Psoas muscle (tissue), 8 donors: ENCODE data around the gene RNH1. TPM values are rescaled to one million over a fixed set of nuclear protein-coding genes. Genes with fewer than 3 reads are reported as not detected.

Experiments
- ATAC-seq, 4 donors: fragments of 200-7000 bp; cut with Tn5 transposase; one replicate each; pipeline ENCODE4 v1.9.1; 2020; ENCODE audit warnings: moderate library complexity in 3 of 4, mild to moderate bottlenecking in 2 of 4
- DNase-seq, 2 donors: peaks; one replicate each; pipeline ENCODE4 v3.0.0-alpha.2; 2020
- H3K27ac ChIP-seq: fragments of 200-600 bp; one replicate; pipeline ENCODE4 v1.8.0; 2022
- H3K27me3 ChIP-seq, 3 donors: fragments of 200-600 bp in 1 of 3; one replicate each; pipeline versions ENCODE4 v1.6.1 to v1.8.0; 2013 to 2022; ENCODE audit warnings: low read length in 2 of 3, mild to moderate bottlenecking in 2 of 3, moderate library complexity in 1 of 3; ENCODE audit not compliant: insufficient read depth in 3 of 3
- H3K36me3 ChIP-seq, 2 donors: fragments of 200-600 bp in 1 of 2; one replicate each; pipeline versions ENCODE4 v1.6.1 to v1.8.0; 2013 to 2022; ENCODE audit warnings: low read depth in 1 of 2, mild to moderate bottlenecking in 1 of 2, moderate library complexity in 1 of 2; ENCODE audit not compliant: insufficient read depth in 1 of 2
- H3K4me1 ChIP-seq: fragments of 200-600 bp; one replicate; pipeline ENCODE4 v1.8.0; 2022
- H3K4me3 ChIP-seq: fragments of 200-600 bp; one replicate; pipeline ENCODE4 v1.8.0; 2022; ENCODE audit warnings: mild to moderate bottlenecking
- H3K9me3 ChIP-seq: fragments of 200-600 bp; one replicate; pipeline ENCODE4 v1.8.0; 2022
- CTCF ChIP-seq: fragments of 200-600 bp; IDR thresholded peaks from one replicate; pipeline ENCODE4 v1.8.0; 2022; ENCODE audit warnings: antibody characterized with exemption
- WGBS, 3 donors: extraction: QIAGEN DNeasy Blood & Tissue Kit; methylation state at CpG; one replicate each; pipeline versions ENCODE4 v1.1.6 to v1.1.7; 2013; 5-methylcytosine and 5-hydroxymethylcytosine counted together
- intact Hi-C, 2 donors: fragments of 100-400 bp; cut with DNase I; formaldehyde crosslinking; loops; one replicate each; pipeline versions ENCODE4 v1.11.0 to v1.14.2; 2022
- polyA plus RNA-seq, 3 donors: library from polyadenylated mRNA; stranded (reverse); fragments of 200-250 nt; gene quantifications; one replicate each; pipeline ENCODE4 v1.2.3, GENCODE V29; 2013
- total RNA-seq, 4 donors: library from RNA; stranded (reverse); fragmentation: NEBNext Ultra II Directional in 2 of 4; extraction: Animal tissue kit (Norgen Biotek cat#: 25700) in 2 of 4; gene quantifications; one replicate each; pipeline versions ENCODE4 v1.2.1 to v1.2.4, GENCODE V29; 2021 to 2023
- donor health status: healthy with polysubstance abuse.
- donor health status: DM: no; HTN: no; CAD: no; lungs with moderate emphysema.
- donor health status: Bipolar disorder and iron deficiency.
- donor health status: healthy.
- donor health status: DM: yes; HTN: yes; CAD: no.
- donor health status: DM: no; HTN: no; CAD: no.
- donor health status: DM: no; HTN: no; CAD: no.
- donor health status: DM: yes; HTN: yes; CAD: no.

The RNH1 gene
- total and polyA plus RNA-seq, 7 donors: 103 to 181 (median 106) TPM

- intact Hi-C loops: loop anchor here in 1 of 2 donors (5.0 kb wide), 1 partner anchor 35 kb away; no protein-coding TSS in a partner anchor
- ATAC-seq (no peak), DNase-seq (peak in 1 of 2 donors; percentile 38)
- Histone ChIP-seq H3K4me1 (no peaks in the 10 kb centered on the region), H3K4me3 (no peak overlapping the region), H3K9me3 (no peaks in the 10 kb centered on the region), H3K36me3 (peaks cover 3 to 60% of the 10 kb centered on the region in 2 donors), H3K27me3 (no peaks in the 10 kb centered on the region), H3K27ac (no peak overlapping the region)
- no peak for TF ChIP-seq CTCF
- WGBS, 3 donors: 73 to 76% (median 76%) methylated on average over 23 of the region's 23 CpGs
Measured at GRCh38 chr11:457111-457760, 49.8 kb downstream of the RNH1 start.

GRCh38 chr11:456533-456932 is 50.5 kb downstream of the RNH1 start:
- Histone ChIP-seq H3K9me3 (no peaks in the 10 kb centered on the region), H3K4me3 (no peak overlapping the region), H3K4me1 (peaks cover 7% of the 10 kb centered on the region), H3K36me3 (peaks cover 3 to 57% of the 10 kb centered on the region in 2 donors), H3K27ac (no peak overlapping the region), H3K27me3 (no peaks in the 10 kb centered on the region)
- WGBS, 3 donors: 72 to 79% (median 75%) methylated on average over 7 of the region's 7 CpGs
- no peak for ATAC-seq
- intact Hi-C loops: loop anchor here in 1 of 2 donors (5.0 kb wide), 1 partner anchor 36 kb away; no protein-coding TSS in a partner anchor
- peak; percentile 0 to 27 for DNase-seq
- TF ChIP-seq CTCF: no peak

- intact Hi-C loops: loop anchor here in 1 of 2 donors (5.0 kb wide), 1 partner anchor 37 kb away; no protein-coding TSS in a partner anchor
- ATAC-seq (no peak), DNase-seq (peak; percentile 15 to 40)
- peaks cover 0 to 48% of the 10 kb centered on the region in 2 donors for H3K36me3 ChIP-seq
- no peaks in the 10 kb centered on the region for H3K27me3 ChIP-seq
- H3K4me3 ChIP-seq: no peak overlapping the region
- peaks cover 13% of the 10 kb centered on the region for H3K4me1 ChIP-seq
- H3K27ac ChIP-seq: no peak overlapping the region
- no peak for TF ChIP-seq CTCF
- 85 to 89% (median 87%) methylated on average over 23 of the region's 23 CpGs for WGBS, 3 donors
- no peaks in the 10 kb centered on the region for H3K9me3 ChIP-seq
Measured at GRCh38 chr11:455566-456147, 51.4 kb downstream of the RNH1 start.

- ATAC-seq: no peak
- H3K4me3 ChIP-seq: no peak overlapping the region
- peak in 1 of 2 donors; percentile 34 for DNase-seq
- H3K9me3 ChIP-seq: no peaks in the 10 kb centered on the region
- peaks cover 13% of the 10 kb centered on the region for H3K4me1 ChIP-seq
- H3K27me3 ChIP-seq: no peaks in the 10 kb centered on the region
- intact Hi-C loops: loop anchor here in 1 of 2 donors (5.0 kb wide), 2 partner anchors 37 to 47 kb away; no protein-coding TSS in a partner anchor
- peaks cover 0 to 41% of the 10 kb centered on the region in 2 donors for H3K36me3 ChIP-seq
- no peak for TF ChIP-seq CTCF
- no peak overlapping the region for H3K27ac ChIP-seq
- WGBS, 3 donors: 72 to 73% (median 73%) methylated on average over 14 of the region's 14 CpGs
Measured at GRCh38 chr11:454801-455565, 52.1 kb downstream of the RNH1 start.
